GM23338 (cell line): Measurements from ENCODE around the gene MPPE1. TPM values are rescaled to one million over a fixed set of nuclear protein-coding genes. Genes with fewer than 3 reads are reported as not detected.

Experiments
- ATAC-seq: fragments of 200-7000 bp; cut with Tn5 transposase; 3 replicates; pipeline ENCODE4 v1.9.1; 2020
- DNase-seq: peaks from one replicate; pipeline ENCODE4 v3.0.0-alpha.2; 2015; ENCODE audit warnings: low spot score
- H2AFZ ChIP-seq: fragments of 200-600 bp; sonication (generic); 2 replicates; pipeline ENCODE4 v1.8.0; 2016; ENCODE audit warnings: antibody characterized with exemption, mild to moderate bottlenecking, moderate library complexity
- H3F3A ChIP-seq: fragments of 200-600 bp; sonication (generic); replicated peaks from 2 replicates; pipeline ENCODE4 v1.8.0; 2017; ENCODE audit warnings: antibody characterized with exemption, mixed run types, low read depth
- H3K27ac ChIP-seq: fragments of 200-600 bp; sonication (generic); 2 replicates; pipeline ENCODE4 v1.6.1; 2016; ENCODE audit warnings: low read depth
- H3K27me3 ChIP-seq: fragments of 200-600 bp; sonication (generic); 2 replicates; pipeline ENCODE4 v1.8.0; 2016; ENCODE audit warnings: mild to moderate bottlenecking, mixed run types, moderate library complexity; ENCODE audit not compliant: insufficient read depth
- H3K36me3 ChIP-seq: fragments of 200-600 bp; sonication (generic); 2 replicates; pipeline ENCODE4 v1.8.0; 2016; ENCODE audit warnings: mild to moderate bottlenecking; ENCODE audit not compliant: insufficient read depth
- H3K4me1 ChIP-seq: fragments of 200-600 bp; sonication (generic); 2 replicates; pipeline ENCODE4 v1.8.0; 2016; ENCODE audit warnings: mild to moderate bottlenecking, moderate library complexity; ENCODE audit not compliant: insufficient read depth
- H3K4me2 ChIP-seq: fragments of 200-600 bp; sonication (generic); 2 replicates; pipeline ENCODE4 v1.7.1; 2017; ENCODE audit warnings: mixed run types
- H3K4me3 ChIP-seq: fragments of 200-600 bp; sonication (generic); 2 replicates; pipeline ENCODE4 v1.6.1; 2016; ENCODE audit warnings: mixed run types
- H3K79me2 ChIP-seq: fragments of 200-600 bp; sonication (generic); replicated peaks from 2 replicates; pipeline ENCODE4 v1.8.0; 2017; ENCODE audit warnings: mild to moderate bottlenecking; ENCODE audit not compliant: insufficient read depth
- H3K9me2 ChIP-seq: fragments of 200-600 bp; sonication (generic); 2 replicates; pipeline ENCODE4 v1.8.0; 2017; ENCODE audit not compliant: insufficient read depth
- H4K20me1 ChIP-seq: fragments of 200-600 bp; sonication (generic); replicated peaks from 2 replicates; pipeline ENCODE4 v1.8.0; 2017; ENCODE audit warnings: mild to moderate bottlenecking; ENCODE audit not compliant: insufficient read depth
- H3K27ac Mint-ChIP-seq: 2 replicates; pipeline ENCODE4 v1.8.0; 2020; ENCODE audit warnings: inconsistent platforms, mild to moderate bottlenecking, moderate library complexity, mixed read lengths
- H3K27me3 Mint-ChIP-seq: 3 replicates; pipeline ENCODE4 v1.8.0; 2022; ENCODE audit warnings: low read depth, mild to moderate bottlenecking, moderate library complexity, mixed read lengths, inconsistent platforms; ENCODE audit not compliant: insufficient read depth, poor library complexity
- H3K36me3 Mint-ChIP-seq: 3 replicates; pipeline ENCODE4 v1.8.0; 2021; ENCODE audit warnings: low read depth, mild to moderate bottlenecking, inconsistent platforms, moderate library complexity, mixed read lengths
- H3K4me1 Mint-ChIP-seq: 3 replicates; pipeline ENCODE4 v1.8.0; 2020; ENCODE audit warnings: mild to moderate bottlenecking, inconsistent platforms, mixed read lengths
- H3K4me3 Mint-ChIP-seq: 3 replicates; pipeline ENCODE4 v1.8.0; 2021; ENCODE audit warnings: moderate library complexity, mild to moderate bottlenecking, inconsistent platforms, mixed read lengths
- H3K9me3 Mint-ChIP-seq: 3 replicates; pipeline ENCODE4 v1.8.0; 2020; ENCODE audit warnings: moderate library complexity, mild to moderate bottlenecking, inconsistent platforms, mixed read lengths
- CREB1 ChIP-seq: fragments of 250-450 bp; sonication (Bioruptor Pico); IDR thresholded peaks from 2 replicates; pipeline ENCODE4 v1.5.0; 2020; ENCODE audit warnings: low read depth, mild to moderate bottlenecking, moderate library complexity
- ETS1 ChIP-seq: IDR thresholded peaks from 2 replicates; pipeline ENCODE4 v1.6.1; 2016; ENCODE audit warnings: antibody characterized with exemption
- EZH2phosphoT487 ChIP-seq: fragments of 200-600 bp; sonication (generic); IDR thresholded peaks from one replicate; pipeline ENCODE4 v1.8.1; 2018; ENCODE audit warnings: antibody characterized with exemption; ENCODE audit not compliant: unreplicated experiment
- NANOG ChIP-seq: IDR thresholded peaks from 2 replicates; pipeline ENCODE4 v1.6.1; 2016; ENCODE audit warnings: antibody characterized with exemption, borderline replicate concordance
- POLR2AphosphoS5 ChIP-seq: IDR thresholded peaks from 2 replicates; pipeline ENCODE4 v1.6.1; 2016; ENCODE audit warnings: antibody characterized with exemption, low read depth
- REST ChIP-seq: IDR thresholded peaks from one replicate; pipeline ENCODE4 v1.6.1; 2018; ENCODE audit warnings: antibody characterized with exemption; ENCODE audit not compliant: unreplicated experiment
- STAT1 ChIP-seq: IDR thresholded peaks from one replicate; pipeline ENCODE4 v1.6.1; 2016; ENCODE audit warnings: antibody characterized with exemption; ENCODE audit not compliant: unreplicated experiment
- ZNF114 ChIP-seq: fragments of 250-450 bp; sonication (Bioruptor Pico); IDR thresholded peaks from 2 replicates; pipeline ENCODE4 v1.5.0; 2020; ENCODE audit warnings: mild to moderate bottlenecking, moderate library complexity
- ZNF331 ChIP-seq: fragments of 250-450 bp; sonication (Bioruptor Pico); IDR thresholded peaks from 2 replicates; pipeline ENCODE4 v1.5.0; 2020; ENCODE audit warnings: low read depth, mild to moderate bottlenecking, moderate library complexity
- ZNF462 ChIP-seq: fragments of 250-450 bp; sonication (Bioruptor Pico); IDR thresholded peaks from 2 replicates; pipeline ENCODE4 v1.5.0; 2020; ENCODE audit warnings: mild to moderate bottlenecking, moderate library complexity
- polyA plus RNA-seq: library from polyadenylated mRNA; unstranded; fragments of >200 nt; fragmentation: Nextera tagmentation; extraction: Ambion mirVana; gene quantifications from 2 replicates; pipeline ENCODE4 v1.2.1, GENCODE V29; 2016
- total RNA-seq: library from RNA; depleted of rRNA; stranded (reverse); fragments of >200 nt; shearing (Covaris generic); gene quantifications from 2 replicates; pipeline ENCODE4 v1.2.3, GENCODE V29; 2014

Gene MPPE1
- total and polyA plus RNA-seq, 2 experiments from 2014 or later: 18.8 to 24.6 TPM

- Histone ChIP-seq H4K20me1 (no peaks in the 10 kb centered on the region), H3K27ac (no peak overlapping the region), H2AFZ (no peak overlapping the region), H3K79me2 (no peaks in the 10 kb centered on the region), H3F3A (no peaks in the 10 kb centered on the region), H3K4me1 (no peaks in the 10 kb centered on the region), H3K36me3 (peaks cover 8% of the 10 kb centered on the region; the same call in 1 of the 2 replicates), H3K27me3 (no peaks in the 10 kb centered on the region), H3K4me2 (no peak overlapping the region), H3K9me2 (no peaks in the 10 kb centered on the region), H3K4me3 (no peak overlapping the region)
- Mint-ChIP-seq H3K27ac (no peak overlapping the region), H3K27me3 (peaks cover 4% of the 10 kb centered on the region), H3K4me3 (no peak overlapping the region), H3K9me3 (no peaks in the 10 kb centered on the region), H3K36me3 (peaks cover 26% of the 10 kb centered on the region; the same call in 2 of the 3 replicates), H3K4me1 (peaks cover 6% of the 10 kb centered on the region)
- TF ChIP-seq REST (no peak), STAT1 (no peak), NANOG (no peak)
- DNase-seq: no peak
- ATAC-seq: no peak
Observed at GRCh38 chr18:11891737-11892136, 16.4 kb downstream of the MPPE1 start.

GRCh38 chr18:11889284-11889683 lies 18.8 kb downstream of the MPPE1 start:
- H3K9me3 Mint-ChIP-seq: no peaks in the 10 kb centered on the region
- peaks cover 8% of the 10 kb centered on the region; the same call in 1 of the 2 replicates for H3K36me3 ChIP-seq
- no peak for ATAC-seq
- TF ChIP-seq ETS1 (no peak), STAT1 (no peak), NANOG (no peak), ZNF331 (no peak), ZNF462 (no peak), POLR2AphosphoS5 (no peak), EZH2phosphoT487 (no peak), ZNF114 (no peak), CREB1 (CRISPR knock-in tag) (no peak)

More at GRCh38 chr18:11889284-11889683, 18.8 kb downstream of the MPPE1 start:
- H3K9me2 ChIP-seq: no peaks in the 10 kb centered on the region
- Mint-ChIP-seq H3K27me3 (peaks cover 7% of the 10 kb centered on the region), H3K4me3 (no peak overlapping the region), H3K36me3 (peaks cover 22% of the 10 kb centered on the region; the same call in 2 of the 3 replicates), H3K4me1 (peaks cover 16% of the 10 kb centered on the region), H3K27ac (no peak overlapping the region)
- H4K20me1 ChIP-seq: no peaks in the 10 kb centered on the region
- H3K4me2 ChIP-seq: no peak overlapping the region
- H3K4me3 ChIP-seq: no peak overlapping the region
- H3K4me1 ChIP-seq: no peaks in the 10 kb centered on the region
- DNase-seq: no peak
- H3K27ac ChIP-seq: no peak overlapping the region
- H3K79me2 ChIP-seq: no peaks in the 10 kb centered on the region
- no peaks in the 10 kb centered on the region for H3K27me3 ChIP-seq
- H3F3A ChIP-seq: no peaks in the 10 kb centered on the region
- H2AFZ ChIP-seq: no peak overlapping the region
